HPDE6-E6E7 (cell line): ENCODE measurements around the gene SOX6.

ENCODE experiments used
- DNase-seq: peaks from one replicate; pipeline ENCODE4 v3.0.0; 2011; ENCODE audit warnings: missing footprints; ENCODE audit errors: extremely low spot score

SOX6 gene

DNA sequence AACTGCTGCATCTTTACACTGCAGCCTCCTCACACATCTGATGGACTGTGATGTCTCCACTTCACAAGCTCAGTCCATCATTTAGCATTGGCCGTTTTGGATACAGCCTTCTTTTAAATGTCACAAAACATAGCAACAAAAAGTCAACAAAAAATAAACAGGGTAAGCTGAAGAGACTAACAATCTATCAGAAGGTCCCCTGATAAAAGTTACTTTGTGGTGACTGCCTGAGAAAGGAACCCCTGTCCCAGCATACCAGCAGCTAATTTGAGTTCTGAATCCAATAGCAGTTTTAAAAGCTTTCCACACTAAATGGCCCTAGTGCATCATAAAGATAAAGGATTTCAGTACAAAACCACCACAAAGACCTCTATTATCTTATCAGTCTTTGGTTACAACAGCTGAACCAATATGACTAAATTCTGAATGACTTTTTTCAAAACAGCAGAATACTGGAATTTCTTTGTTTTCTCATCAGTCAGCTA is 162.4 kb downstream of the SOX6 start:
- DNase-seq = no peak

DNA sequence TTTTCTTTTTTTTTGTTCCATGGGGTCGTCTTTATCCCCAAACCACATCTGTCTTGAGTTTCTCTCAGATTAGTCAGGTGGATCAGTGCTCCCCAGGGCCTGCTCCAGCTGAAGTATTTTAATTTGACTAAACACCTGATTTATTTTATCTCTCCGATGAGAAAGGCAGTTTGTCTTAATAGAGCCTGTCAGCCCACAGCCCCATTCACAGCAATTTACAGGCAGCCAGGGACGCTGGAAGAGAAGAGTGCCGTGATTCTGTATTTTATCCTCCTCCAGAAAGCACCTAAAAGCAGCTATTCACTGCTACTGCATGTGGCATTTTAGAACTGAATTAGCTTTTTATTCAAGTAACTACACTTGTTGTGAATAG is 164.5 kb downstream of the SOX6 start:
- DNase-seq = no peak

DNA sequence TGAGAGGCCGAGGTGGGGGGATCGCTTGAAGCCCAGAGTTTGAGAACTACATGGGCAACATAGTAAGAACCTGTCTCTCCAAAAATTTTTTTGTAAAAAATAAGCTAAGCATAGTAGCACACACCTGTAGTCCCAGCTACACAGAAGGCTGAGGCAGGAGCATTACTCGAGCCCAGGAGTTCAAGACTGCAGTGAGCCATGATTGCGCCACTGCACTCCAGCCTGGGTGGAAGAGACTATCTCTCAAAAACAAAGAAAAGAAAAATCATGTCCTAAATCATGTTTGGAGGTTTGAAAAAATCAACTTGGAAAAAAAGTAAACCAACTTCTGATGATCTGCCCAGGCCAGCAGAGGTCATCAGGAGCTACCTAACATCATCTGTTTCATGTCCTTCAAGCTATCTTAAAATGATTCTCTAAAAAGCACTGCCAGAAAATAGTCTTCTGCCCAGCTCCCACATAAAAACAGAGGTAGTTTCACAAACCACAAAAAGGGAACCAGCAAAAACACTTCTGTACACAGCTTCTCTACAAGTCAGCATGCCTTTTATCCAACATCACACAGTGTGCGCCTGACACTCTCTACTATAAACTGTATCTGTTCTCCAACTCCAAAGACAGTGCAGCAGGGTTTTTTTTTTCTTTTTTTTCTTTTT is 165.0 kb downstream of the SOX6 start:
- no peak for DNase-seq

DNA sequence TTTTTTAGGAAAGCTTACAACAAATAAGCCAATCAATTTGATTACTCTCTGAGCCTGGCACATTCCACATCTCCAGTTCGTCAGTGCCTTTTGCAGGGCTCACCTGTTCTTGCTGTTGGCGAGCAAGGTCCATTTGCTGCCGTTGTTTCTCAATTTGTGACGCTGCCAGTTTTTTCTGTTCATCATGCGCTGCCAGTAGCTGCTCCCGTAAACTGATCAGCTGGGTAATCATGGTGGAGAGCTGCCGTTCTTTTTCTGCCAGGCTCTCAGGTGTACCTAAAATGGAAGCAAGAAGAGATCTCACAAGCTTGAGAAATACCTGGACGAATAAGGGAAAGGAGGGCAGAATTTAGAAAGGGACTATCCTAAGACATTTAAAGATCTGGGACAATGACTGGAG is 169.7 kb downstream of the SOX6 start:
- no peak for DNase-seq

DNA sequence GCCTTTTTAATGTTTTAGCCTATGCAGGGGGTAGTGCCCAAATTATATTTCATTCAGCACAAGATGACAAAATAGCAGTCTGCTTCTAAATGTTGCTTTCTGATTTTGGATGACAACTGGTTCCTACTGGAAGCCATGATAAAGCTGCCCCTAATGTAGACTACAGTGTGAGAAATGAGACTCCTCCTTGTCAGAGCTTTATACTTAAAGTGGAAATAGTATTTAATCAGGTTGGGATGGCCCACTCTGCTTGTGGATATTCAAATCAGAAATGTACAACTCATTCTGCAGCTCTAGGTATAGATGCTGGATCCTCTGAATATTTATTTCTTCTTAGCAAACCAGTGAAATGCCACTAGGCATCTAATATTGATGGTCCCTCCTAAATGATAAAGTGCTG is 171.3 kb downstream of the SOX6 start:
- DNase-seq = no peak

DNA sequence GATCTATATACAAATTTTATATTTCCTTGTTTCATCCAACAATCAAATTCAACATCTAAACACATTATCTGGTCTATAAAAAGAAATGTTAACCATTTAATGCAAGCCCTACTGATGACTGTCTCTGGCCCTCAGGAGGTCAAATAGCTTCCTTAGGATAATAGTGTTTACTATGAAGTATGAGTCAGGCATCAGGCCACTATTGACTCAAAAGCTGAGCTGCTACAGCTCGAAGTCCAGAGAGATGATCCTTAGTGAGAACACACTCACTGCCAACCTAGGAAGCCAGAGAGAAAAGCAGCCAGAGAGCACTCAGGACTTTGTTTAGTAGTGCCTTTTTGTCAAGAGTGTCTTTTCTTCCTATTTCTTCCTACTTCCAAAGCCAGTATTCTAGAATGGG is 171.8 kb downstream of the SOX6 start:
- peak; percentile 41 for DNase-seq

DNA sequence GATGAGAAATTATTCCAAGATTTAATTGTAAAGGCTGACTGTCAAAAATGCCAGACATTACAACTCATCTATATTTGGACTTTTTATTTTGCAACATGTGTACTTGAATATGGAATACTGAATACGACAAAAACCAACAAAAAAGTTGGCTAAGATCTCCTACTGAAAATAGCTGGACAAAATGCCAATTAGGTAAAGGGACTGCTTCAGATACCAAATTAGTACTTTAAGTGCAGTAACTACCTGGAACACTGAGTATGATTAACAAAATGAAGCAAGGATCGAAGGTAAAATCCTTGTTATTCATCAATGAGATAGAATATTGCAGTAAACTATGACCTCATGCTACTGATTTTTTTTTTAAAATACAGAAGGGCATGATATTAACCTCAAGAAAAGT is 173.8 kb downstream of the SOX6 start:
- no peak for DNase-seq

DNA sequence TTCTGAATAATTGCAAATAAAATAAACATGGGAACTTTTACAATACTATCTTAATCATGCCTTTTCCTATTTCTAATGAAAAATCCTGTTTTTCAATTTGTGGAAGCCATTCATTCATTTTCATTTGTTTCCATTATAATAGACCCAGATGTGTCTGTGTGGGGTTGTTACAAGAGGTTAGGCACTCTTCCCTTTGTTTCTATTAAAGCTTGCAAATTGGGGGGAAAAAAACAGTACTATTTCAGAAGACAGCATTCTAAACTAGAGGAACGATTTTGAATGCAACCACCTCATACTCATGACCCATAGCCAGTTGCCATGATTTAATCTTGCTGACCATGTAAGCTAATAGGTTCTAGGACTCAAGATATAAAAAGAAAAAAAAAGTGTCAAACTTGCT is 175.5 kb downstream of the SOX6 start:
- DNase-seq = no peak

DNA sequence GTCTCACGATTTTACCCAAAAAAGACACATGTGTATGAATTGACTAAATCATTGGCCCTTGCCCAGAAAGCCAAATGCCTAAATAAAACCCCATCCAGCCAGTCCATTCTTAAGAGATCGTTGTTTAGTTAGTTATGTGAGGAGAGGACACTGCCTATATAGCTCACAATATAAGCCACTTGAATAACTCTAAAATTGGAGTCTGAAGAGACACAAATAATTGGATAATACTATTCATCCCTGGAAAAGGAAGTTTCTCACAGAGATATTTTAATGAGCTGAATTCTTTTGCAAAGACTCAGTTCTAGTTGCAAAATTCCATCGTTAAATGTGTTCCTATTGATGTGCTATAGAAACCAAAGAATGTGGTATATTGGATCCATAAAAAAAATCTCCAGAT is 176.7 kb downstream of the SOX6 start:
- no peak for DNase-seq

DNA sequence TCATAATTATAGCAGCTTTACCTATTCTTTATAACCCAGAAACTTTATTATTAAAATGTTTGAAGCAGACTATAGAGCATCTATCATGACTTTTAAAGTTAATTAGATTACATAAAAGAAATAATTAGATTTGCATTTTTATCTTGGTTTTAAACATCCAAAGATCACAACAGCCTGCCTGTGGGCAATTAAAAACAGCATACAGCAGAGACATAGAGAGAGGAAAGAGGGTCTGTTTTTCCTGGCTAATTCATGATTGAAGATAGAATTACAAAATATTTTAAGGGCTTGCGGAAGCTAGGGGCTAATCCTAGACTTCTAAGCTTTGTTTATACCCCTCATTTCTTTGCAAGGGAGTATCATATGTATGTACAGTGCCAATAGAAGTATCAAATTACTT is 178.1 kb downstream of the SOX6 start:
- DNase-seq = no peak

DNA sequence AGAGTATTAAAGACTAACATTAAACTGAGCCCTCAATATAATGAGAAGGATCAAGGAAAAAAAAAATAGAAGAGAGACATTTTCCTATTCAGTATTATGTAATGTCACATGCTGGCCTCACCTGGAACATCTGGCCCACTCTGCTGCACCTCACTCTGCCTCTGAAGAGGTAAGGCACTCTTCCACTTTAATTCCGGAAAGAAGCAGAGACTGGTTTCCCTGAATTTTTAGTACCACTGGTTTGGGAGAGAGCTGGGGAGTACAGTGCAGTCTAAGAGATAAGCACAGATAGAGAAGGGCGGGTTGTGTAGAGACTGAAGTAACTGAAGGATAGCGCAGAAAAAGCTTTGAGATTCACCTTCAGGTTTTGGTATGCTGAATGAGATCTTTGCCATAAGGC is 178.7 kb downstream of the SOX6 start:
- no peak for DNase-seq

DNA sequence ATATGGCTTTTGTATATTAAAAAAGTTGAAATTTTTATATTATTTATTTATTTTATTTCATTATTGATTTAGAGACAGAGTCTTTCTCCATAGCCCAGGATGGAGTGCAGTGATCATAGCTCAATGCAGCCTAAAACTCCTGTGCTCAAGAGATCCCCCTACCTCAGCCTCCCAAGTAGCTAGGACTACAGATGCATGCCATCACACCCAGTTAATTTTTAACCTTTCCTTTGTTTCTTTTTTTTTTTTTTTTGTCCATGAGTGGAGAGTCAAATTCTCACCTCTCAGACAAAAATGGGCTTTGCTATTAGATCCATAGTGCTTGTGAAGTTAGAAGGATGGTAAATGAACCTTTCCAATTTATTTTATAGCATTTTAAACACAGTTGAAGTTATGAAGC is 182.5 kb downstream of the SOX6 start:
- no peak for DNase-seq

DNA sequence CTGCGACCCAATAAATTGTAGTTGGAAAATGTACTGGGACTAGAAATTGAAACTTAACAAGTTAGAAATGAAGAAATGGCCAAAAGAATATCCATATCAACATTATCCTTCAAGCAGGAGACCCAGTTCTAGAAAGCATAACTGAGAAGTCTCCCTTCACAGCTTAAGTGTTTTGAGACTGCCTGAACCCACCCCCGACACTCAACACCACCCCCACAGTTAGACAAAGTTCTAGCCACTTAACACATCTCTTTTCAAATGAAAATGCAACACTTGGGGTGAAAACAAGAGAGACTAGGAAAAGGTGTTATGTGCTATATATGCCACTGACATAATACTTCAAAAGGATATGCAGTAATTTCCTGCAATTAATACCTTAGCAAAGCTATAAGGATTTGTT is 184.5 kb downstream of the SOX6 start:
- DNase-seq = no peak

DNA sequence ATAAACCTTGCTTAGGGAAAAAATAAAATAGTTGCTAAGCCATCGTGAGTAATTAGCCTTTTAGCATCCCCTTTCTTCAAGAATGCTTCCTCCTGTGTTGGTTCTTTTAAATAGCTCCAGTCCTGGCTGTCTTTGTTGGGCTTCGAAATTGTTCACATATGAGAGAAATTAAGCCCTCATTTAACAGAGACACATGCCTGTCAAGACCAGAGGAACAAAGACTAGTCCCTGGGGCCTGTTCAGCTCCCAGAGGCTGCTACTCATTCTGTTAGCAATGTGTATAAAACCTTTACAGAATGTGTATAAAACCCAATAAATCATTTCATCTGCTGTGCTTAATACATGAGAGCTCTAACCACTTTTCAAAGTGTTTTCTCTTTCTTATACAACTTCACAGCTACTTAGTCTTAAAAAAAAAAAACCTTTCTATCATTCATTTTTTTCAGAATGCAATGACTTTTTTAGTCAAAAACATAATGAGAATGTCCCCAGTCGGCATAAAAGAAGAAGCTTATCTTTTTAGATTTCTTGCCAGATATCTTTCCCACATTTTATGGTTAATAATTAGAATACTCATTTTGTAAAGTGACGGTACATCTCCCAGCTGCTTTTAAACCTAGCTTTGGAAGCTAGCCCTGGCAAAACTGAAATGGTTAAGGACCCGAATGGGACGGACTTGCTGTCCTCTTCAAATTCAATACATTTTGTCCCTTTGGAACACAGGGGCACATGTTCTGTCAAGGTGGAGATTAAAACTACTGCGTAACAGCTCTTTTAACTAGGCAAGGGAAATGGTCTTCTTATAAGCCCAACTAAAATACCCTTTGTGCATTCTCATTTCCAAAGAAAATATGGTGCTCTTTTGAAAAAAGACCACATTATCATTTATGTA is 186.1 kb downstream of the SOX6 start:
- DNase-seq = no peak

DNA sequence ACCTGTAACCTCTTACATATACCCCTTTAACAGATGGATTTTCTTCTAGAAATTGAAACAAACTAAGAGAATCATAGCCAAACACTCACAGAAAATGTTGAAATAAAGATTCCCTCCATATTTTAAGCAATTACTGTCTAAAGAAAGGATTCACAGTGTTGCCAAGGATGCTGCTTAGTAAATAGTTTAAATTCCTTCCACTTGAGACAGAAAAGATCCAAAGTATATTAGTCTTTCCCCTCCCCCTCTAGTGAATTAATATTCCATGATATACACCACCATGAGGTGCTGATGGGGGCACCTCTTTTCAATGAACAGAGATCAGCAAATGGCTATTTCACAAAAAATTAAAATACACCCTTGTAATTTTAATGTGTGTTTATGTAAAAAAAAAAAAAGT is 186.8 kb downstream of the SOX6 start:
- no peak for DNase-seq

DNA sequence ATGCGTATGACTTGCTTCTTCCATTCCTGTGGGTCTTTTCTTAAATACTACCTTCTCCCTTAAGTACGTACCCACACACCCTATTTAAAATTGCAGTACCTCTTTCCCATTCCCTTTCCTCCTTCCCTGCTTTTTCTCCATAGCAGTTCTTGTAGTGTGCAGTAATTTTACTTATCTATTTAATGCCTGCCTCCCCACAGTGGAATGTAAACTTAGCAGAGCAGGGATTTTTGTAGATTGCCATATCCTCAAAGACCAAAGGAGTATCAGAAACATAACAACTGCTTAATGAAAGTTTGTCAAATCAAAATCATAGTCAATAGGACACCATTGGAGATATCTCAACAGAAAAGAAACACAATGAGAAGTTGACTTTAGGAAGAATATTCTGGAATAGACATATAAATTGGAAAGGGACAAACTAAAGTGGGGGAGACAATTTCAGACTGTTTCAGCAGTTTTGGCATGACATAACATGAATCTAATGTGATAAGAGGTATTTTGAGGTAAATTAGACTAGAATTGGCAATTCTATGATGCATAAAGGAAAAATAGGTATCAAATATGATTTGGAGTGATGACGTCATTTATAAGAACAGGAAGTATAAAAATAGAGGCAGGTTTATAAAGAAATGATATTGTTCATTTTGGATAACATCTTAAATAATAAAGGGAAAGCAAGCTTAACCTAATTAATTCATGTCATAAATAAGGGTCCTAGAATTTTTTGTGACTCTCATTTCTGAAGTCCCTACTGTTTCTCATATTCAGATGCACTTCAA is 188.4 kb downstream of the SOX6 start:
- no peak for DNase-seq

DNA sequence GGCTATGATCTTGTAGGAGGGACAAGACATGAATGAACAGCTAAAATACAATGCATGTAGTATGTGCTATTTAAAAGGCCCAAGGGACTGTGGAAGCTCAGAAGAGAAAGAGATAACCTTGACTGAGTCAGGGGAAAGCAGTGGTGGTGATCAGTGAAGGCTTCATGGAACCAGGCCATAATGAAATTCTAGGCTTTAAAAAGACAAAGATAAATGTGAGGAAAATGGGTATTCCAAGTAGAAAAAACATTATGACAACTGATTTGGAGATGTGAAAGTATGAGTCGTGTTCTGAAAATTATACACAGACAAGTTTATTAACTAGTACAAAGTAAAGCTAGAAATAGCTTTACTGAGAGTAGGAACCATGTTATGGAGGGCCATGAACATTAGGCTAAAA is 189.8 kb downstream of the SOX6 start:
- no peak for DNase-seq

DNA sequence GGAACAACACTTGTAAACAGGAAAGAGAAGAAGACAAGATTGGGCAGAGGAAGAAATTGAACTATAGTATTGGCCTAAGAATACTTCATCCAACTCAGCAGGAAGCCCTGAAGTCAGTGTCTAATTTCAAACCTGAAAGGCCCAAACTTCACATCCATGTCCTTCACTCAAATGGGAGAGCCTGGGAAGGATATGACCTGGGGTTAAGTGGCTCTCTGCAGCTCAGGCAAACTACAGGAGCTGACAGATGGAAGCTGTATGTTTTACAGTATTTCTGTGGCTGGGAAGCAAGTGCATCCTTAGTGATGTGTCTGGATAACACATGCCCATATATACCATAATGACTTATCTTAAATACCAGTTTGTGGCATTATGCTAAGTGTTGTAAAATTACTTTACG is 196.2 kb downstream of the SOX6 start:
- DNase-seq = no peak

DNA sequence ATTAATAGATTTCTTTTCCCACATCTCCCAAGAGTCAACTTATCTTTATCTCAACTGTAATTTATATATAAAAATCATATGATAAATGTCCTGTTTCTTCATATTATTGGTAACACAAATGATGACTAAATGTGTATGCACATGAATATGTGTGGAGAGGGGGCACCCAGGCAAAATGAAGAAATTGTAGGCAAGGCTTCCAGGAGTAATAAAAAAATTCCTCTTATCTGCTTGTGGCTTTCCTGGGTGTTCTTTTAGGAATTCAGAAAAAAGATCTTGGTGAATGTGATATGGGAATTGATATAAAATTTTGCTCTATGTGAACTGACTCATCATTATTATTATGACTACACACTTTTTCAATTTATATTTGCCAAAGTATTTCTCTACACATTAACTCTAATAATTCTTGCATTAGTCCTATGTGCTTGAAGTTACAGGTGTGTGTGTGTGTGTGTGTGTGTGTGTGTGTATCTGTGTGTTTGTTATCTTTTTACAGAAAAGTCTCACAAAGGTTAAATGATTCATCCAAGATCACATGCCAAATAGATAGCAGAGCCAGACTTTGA is 197.8 kb downstream of the SOX6 start:
- DNase-seq = no peak

DNA sequence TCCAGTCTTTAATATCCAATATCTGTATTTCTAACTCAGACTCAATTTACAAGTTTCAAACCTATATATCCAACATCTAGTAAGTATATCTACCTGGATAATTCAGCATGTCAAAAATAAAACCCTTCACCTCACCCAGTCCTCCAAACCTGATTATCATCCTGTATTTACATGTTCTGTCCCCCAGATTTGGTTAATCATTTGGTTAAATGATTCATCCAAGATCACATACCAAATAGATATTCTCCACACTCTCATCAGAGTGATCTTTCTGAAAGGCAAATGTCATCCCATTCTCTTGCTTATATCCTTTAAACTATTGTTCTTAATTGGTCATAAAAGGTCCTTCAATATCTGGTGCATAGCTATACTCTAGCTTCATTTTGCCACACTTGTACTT is 199.0 kb downstream of the SOX6 start:
- DNase-seq = no peak

DNA sequence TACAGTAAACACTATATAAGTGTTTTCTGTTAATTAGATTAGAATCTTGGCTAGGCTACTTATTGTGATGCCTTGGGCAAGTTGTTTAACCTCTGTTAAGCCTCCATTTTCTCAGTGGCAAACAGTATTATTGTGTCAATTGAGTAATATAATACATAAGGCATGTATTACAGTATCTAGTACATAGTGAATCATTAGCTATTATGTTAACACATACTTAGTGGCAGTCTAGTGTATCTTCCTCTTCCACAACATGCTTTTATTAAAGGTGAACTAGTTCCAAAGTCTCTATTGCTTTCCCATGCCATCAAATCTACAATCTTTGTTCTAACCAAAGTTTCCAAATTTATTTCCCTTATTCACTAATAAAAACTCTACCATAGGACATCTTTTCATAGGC is 200.9 kb downstream of the SOX6 start:
- DNase-seq = no peak

DNA sequence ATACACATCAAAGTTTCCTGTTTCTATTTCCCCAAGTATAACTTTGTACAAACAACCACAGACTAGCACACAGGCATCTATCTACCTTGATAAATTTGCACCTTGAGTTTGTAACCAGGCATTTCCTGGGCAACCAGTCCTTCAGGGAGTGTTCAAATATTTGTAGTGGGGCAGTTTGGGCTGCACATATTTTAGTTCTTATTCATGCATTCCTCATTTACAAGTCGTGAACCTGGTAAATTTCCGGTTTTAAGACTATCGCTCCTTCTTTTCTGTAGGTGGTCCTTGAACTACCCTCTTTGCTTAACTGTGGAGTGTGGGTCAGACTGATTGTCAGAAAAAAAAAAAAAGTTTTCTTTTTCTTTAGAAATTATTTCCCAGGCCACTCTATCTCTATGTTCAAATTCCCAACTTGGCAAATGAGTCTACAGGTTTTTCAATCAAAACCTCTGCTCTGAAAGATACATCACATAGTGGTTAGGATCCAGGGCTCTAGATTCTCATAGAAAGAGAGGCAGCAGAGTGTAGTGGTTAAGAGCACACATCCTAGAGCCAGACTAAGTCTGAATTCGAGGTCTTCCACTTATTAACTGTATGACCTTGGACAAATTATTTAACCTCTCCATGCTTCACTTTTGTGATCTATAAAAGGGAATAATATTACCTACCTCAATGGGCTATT is 201.5 kb downstream of the SOX6 start:
- DNase-seq = peak; percentile 14
